ENCODE measurements around the gene NECTIN4.

The NECTIN4 gene

DNA sequence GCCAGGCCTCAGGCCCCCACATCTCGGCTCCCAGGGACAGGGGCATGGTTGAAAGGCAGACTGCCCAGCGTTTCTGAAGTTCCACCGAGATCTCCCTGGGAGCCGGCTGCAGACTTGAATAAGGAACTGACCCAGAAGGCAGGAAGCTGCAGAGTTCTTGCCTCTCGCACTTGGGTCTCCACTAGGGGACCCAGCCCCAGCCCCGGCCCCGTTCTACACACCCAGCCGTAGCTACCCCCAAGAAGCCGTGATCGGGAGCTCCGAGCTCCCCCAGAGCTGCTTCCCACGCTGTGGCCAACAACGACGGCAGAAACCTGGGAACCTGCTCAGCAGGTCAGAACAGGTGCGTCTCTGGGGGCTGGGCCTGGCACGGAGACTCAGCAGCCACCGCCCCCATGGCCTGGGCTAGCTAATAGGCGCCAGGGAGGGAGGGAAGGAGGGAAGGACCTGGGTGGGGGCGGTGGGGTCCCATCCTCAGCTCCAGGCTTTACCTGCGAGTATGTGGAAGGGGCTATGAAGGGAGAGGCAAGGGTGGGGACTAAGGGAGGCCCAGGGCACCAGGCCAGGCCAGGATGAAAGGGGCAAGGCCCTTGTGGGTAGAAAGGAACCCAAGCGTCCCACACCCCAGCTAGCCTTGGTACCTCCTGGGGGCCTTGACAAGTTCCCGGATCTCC, at the start of gene NECTIN4:
NECTIN4 (minus strand) TSS at position 308 of the 674 bp plus-strand sequence; CDS start at position 46, 262 bp downstream.
- no peak within 1 kb of the TSS for H3K4me3 ChIP-seq (ENCODE audit: control insufficient read depth, low read depth, low read length)
- DNase-seq (ENCODE audit: low read depth) = no peak
- TF ChIP-seq, protein P1, sequence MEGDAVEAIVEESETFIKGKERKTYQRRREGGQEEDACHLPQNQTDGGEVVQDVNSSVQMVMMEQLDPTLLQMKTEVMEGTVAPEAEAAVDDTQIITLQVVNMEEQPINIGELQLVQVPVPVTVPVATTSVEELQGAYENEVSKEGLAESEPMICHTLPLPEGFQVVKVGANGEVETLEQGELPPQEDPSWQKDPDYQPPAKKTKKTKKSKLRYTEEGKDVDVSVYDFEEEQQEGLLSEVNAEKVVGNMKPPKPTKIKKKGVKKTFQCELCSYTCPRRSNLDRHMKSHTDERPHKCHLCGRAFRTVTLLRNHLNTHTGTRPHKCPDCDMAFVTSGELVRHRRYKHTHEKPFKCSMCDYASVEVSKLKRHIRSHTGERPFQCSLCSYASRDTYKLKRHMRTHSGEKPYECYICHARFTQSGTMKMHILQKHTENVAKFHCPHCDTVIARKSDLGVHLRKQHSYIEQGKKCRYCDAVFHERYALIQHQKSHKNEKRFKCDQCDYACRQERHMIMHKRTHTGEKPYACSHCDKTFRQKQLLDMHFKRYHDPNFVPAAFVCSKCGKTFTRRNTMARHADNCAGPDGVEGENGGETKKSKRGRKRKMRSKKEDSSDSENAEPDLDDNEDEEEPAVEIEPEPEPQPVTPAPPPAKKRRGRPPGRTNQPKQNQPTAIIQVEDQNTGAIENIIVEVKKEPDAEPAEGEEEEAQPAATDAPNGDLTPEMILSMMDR (IDR thresholded peaks at IDR 0.05; ENCODE audit: control insufficient read depth, insufficient read depth, low read depth, low read length, missing control alignments) = no peak

DNA sequence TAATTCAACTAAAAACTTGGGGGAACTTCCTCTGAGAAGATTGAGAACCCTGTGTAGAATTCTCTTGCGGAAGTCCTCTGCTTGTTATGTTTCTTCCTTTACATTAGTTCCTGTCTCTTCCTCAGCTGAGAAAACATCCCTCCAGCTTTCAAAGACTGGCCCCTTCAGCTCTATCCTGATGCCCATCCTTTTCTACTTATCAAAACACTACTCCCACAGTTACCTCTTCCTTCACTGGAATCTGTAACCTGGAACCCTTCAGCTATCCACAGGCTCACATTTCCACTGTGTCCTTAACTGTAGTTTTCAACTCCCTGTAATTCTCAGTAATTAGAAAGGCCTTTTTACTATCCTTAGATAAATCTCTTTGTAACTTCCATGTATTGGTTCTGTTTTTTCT, 49.1 kb upstream of the NECTIN4 start:
- no peak for DNase-seq (ENCODE audit: low read depth)
- no peak overlapping the region for H3K4me3 ChIP-seq (ENCODE audit: control insufficient read depth, low read depth, low read length)
- TF ChIP-seq, protein P1 (IDR thresholded peaks at IDR 0.05; ENCODE audit: control insufficient read depth, insufficient read depth, low read depth, low read length, missing control alignments) = no peak

DNA sequence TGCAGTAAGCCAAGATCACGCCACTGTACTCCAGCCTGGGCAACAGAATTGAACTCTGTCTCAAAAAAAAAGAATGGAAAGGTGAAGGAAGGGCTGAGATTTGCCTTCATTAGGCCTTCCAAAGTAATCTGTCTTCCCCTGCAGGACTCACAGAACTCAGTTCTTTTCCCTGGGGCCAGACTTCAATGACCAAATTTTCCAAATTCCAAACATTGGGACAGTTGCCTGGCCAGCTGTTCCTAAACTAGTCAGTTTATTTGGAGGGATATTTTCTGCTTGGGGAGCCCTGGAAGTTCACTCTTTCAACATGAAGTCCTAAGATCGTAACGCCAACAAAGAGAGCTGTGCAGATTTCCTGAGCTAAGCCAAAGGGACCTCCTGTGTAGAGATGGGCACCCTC, 48.5 kb upstream of the NECTIN4 start:
- TF ChIP-seq, protein P1 (IDR thresholded peaks at IDR 0.05; ENCODE audit: control insufficient read depth, insufficient read depth, low read depth, low read length, missing control alignments) = no peak
- no peak overlapping the region for H3K4me3 ChIP-seq (ENCODE audit: control insufficient read depth, low read depth, low read length)
- DNase-seq (ENCODE audit: low read depth) = no peak

DNA sequence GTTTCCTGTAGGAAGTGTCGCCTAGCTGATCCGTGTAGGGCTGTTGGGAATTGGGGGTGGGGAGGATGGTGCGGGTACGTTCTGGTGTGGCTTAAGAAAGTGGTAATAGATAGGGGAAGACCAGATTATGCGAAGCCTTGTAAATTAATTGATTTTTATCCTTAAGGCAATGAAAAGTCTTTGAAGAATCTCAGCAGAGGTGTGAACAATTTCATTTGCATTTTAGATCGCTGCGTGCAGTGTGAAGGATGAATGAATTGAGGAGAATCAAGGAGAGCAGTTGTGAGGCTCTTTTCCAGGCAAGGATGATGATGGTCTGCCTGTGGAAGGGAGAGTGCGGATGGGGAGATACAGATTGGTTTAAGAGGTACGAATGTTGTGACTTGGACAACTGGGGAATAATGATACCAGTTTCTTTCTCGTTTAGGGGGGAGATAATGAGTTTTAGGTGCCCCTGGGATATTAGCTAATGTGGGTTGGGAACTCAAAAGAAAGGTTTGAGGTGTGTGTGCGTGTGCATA, 43.9 kb upstream of the NECTIN4 start:
- no peak for DNase-seq (ENCODE audit: low read depth)
- peak overlapping the region; percentile 63 for H3K4me3 ChIP-seq (ENCODE audit: control insufficient read depth, low read depth, low read length)
- TF ChIP-seq, protein P1 (IDR thresholded peaks at IDR 0.05; ENCODE audit: control insufficient read depth, insufficient read depth, low read depth, low read length, missing control alignments) = no peak

DNA sequence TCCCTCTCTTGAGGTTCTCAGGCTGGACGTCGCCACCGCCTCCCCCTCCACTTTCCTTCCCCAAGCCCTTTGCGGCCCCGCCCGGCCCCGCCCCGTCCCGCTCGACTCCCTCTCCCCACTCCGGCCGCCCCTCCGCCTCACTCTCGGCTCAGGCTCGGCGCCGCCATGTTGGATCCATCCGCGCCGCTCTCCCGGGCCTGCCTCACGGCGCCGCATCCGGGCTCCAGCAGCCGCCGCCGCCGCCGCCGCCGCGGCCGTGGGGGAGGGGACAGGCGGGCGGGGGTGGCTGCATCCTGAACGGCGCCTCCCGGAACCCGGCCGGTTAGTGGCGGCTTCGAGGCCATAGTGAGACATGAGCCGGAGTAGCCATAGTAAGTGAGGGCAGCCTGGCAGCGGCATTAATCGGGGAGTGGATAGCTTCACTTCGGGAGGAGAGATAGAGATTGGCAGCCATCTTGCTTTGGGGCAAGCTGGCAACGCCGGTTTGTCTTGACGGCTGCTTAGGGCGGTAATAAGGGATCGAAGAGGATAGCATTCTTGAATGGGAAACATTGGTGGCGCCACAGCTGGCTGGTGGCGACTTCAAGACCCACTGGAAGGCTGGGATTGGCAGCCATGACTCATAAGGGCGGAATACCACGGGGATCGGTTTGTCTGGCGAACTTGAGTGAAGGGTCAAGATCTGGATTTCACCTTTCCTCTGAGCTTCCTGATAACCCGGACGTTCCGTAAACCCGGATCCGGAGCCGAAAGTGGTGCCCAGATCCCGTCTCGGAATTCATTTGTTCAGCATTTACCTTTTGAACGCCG, 43.3 kb upstream of the NECTIN4 start, which contains the start of gene DEDD:
DEDD (minus strand) TSS at position 258 of the 810 bp plus-strand sequence. CDS start 8,205 bp downstream, outside the sequence.
- H3K4me3 ChIP-seq (ENCODE audit: control insufficient read depth, low read depth, low read length) = peak within 1 kb of the TSS; percentile 63
- DNase-seq (ENCODE audit: low read depth) = peak; percentile 90
- TF ChIP-seq, protein P1 (IDR thresholded peaks at IDR 0.05; ENCODE audit: control insufficient read depth, insufficient read depth, low read depth, low read length, missing control alignments) = peak; percentile 2

DNA sequence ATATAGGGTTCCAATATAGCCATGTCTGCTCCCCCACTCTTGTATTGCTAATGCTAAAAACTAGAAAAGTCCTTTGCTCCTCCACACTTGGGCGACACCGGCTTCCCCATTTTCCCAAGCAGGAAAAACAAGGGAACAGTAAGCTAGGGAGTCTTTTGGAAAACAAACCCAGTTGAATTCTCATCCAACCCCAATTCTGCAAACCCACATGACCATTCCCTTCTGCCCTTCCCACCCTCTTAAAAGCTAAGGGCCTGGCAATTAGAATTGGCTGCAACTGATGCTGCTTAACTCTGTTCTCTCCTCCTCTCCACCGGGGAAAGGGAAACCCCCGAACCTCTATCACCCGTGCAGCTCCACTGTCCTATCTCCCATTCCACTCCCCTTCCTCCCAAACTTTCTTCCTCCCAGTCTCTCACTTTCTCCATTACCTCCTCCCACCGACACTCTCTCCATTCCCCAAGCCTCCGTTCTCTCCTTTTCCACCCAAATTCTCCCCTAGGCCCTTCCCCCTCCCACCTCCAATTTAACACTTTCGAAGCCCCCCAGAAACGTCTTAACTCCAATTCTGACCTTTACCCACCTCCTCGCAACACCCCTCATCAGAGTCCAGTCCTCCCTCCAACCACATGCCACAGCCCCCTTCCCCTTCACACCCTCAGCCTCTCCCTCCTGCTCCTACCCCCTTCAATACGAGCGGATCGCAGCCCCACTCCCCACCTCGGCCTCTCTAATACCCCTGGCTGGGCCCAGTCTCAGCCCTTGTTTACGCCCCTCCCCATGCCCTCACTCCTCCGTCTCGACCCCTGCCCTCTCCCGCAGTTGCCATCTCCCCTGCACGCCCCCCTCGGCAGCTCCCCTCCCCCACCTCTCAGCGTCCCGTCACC, 42.4 kb upstream of the NECTIN4 start:
- peak overlapping the region; percentile 63 for H3K4me3 ChIP-seq (ENCODE audit: control insufficient read depth, low read depth, low read length)
- DNase-seq (ENCODE audit: low read depth) = no peak
- TF ChIP-seq, protein P1 (IDR thresholded peaks at IDR 0.05; ENCODE audit: control insufficient read depth, insufficient read depth, low read depth, low read length, missing control alignments) = no peak
